IPS-NIHi11 (cell line): ENCODE measurements around the gene AP1M1.

Experiments used
- DNase-seq: peaks from one replicate; pipeline ENCODE4 v3.0.0; 2012; ENCODE audit warnings: mixed read lengths, low spot score

AP1M1 gene

GRCh38 chr19:16232127-16232526, 34.4 kb downstream of the AP1M1 start:
- DNase-seq = no peak

- no peak for DNase-seq
Measured at GRCh38 chr19:16232568-16232967, 34.9 kb downstream of the AP1M1 start.

- DNase-seq = no peak
Measured at GRCh38 chr19:16233081-16233776, 35.5 kb downstream of the AP1M1 start.

- DNase-seq = no peak
Measured at GRCh38 chr19:16233836-16234551, 36.3 kb downstream of the AP1M1 start.

- DNase-seq = no peak
Measured at GRCh38 chr19:16234552-16235445, 37.1 kb downstream of the AP1M1 start.

- DNase-seq = no peak
Measured at GRCh38 chr19:16235811-16236652, 38.3 kb downstream of the AP1M1 start.

GRCh38 chr19:16244091-16244490, 46.4 kb downstream of the AP1M1 start:
- DNase-seq = no peak

- peak; percentile 96 for DNase-seq
Measured at GRCh38 chr19:16247353-16248182, 49.9 kb downstream of the AP1M1 start.

- DNase-seq = no peak
Measured at GRCh38 chr19:16248380-16249023, 50.8 kb downstream of the AP1M1 start.

- no peak for DNase-seq
Measured at GRCh38 chr19:16249826-16250404, 52.2 kb downstream of the AP1M1 start.

- no peak for DNase-seq
Measured at GRCh38 chr19:16252459-16253205, 54.9 kb downstream of the AP1M1 start.

GRCh38 chr19:16254851-16255408, 57.2 kb downstream of the AP1M1 start:
- DNase-seq = no peak

GRCh38 chr19:16257509-16258002, 59.8 kb downstream of the AP1M1 start:
- DNase-seq = no peak

- no peak for DNase-seq
Measured at GRCh38 chr19:16258440-16258903, 60.8 kb downstream of the AP1M1 start.

- no peak for DNase-seq
Measured at GRCh38 chr19:16259385-16260159, 61.9 kb downstream of the AP1M1 start.

GRCh38 chr19:16260160-16260811, 62.6 kb downstream of the AP1M1 start:
- no peak for DNase-seq

GRCh38 chr19:16260812-16261161, 63.1 kb downstream of the AP1M1 start:
- no peak for DNase-seq
